Measurements from ENCODE around the gene PARD6G. TPM values are rescaled to one million over a fixed set of nuclear protein-coding genes. Genes with fewer than 3 reads are reported as not detected.
A peak's percentile ranks its signal among the peaks of the same experiment; 100 is the strongest.

PARD6G gene
- total RNA-seq, 1 donor from 2014 or later, result not detected

DNA sequence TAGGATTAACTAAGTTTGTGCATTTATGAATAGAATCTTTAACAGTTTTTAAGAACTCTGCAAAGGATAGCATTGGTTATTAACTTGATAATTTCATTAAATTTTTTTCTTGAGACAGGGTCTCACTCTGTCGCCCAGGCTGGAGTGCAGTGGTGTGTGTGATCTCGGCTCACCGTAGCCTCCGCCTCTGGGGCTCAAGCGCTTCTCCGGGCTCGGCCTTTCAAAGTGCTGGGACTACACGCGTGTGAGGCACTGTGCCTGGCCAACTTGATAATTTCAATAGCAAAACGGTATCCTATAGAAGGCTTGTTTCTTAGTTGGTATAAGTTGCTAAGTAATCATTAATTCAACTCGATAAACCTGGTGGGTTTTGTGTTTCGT, 100.3 kb downstream of the PARD6G start:
- TF ChIP-seq, protein P1, sequence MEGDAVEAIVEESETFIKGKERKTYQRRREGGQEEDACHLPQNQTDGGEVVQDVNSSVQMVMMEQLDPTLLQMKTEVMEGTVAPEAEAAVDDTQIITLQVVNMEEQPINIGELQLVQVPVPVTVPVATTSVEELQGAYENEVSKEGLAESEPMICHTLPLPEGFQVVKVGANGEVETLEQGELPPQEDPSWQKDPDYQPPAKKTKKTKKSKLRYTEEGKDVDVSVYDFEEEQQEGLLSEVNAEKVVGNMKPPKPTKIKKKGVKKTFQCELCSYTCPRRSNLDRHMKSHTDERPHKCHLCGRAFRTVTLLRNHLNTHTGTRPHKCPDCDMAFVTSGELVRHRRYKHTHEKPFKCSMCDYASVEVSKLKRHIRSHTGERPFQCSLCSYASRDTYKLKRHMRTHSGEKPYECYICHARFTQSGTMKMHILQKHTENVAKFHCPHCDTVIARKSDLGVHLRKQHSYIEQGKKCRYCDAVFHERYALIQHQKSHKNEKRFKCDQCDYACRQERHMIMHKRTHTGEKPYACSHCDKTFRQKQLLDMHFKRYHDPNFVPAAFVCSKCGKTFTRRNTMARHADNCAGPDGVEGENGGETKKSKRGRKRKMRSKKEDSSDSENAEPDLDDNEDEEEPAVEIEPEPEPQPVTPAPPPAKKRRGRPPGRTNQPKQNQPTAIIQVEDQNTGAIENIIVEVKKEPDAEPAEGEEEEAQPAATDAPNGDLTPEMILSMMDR (IDR thresholded peaks at IDR 0.05), result no peak
- H3K4me1 Mint-ChIP-seq, result peaks cover 20% of the 10 kb centered on the region
- DNase-seq (no peak), ATAC-seq (ENCODE audit: low read depth) (peak; percentile 15)
- ChIA-PET CTCF (interaction anchor here (1.3 kb wide), 2 partner anchors 8 to 12 kb away, joined by 3 to 5 read pairs; no protein-coding TSS in a partner anchor), POLR2A (interaction anchor here (1.0 to 1.6 kb wide), 3 partner anchors 37 to 114 kb away, joined by 4 to 9 read pairs (median 4); partner anchors contain the start of genes ADNP2 and RBFA)
- peak overlapping the region; percentile 90 for H3K4me3 Mint-ChIP-seq
- H3K27ac Mint-ChIP-seq, result no peak overlapping the region
- intact Hi-C loops (cut with micrococcal nuclease), result loop anchor here (1.0 to 10.0 kb wide), 4 partner anchors 39 to 622 kb away; partner anchors contain the start of genes RBFA and TXNL4A
- no peaks in the 10 kb centered on the region for H3K9me3 Mint-ChIP-seq
- H3K36me3 Mint-ChIP-seq (ENCODE audit: low read depth), result peaks cover 9% of the 10 kb centered on the region
- H3K27me3 Mint-ChIP-seq, result no peaks in the 10 kb centered on the region

DNA sequence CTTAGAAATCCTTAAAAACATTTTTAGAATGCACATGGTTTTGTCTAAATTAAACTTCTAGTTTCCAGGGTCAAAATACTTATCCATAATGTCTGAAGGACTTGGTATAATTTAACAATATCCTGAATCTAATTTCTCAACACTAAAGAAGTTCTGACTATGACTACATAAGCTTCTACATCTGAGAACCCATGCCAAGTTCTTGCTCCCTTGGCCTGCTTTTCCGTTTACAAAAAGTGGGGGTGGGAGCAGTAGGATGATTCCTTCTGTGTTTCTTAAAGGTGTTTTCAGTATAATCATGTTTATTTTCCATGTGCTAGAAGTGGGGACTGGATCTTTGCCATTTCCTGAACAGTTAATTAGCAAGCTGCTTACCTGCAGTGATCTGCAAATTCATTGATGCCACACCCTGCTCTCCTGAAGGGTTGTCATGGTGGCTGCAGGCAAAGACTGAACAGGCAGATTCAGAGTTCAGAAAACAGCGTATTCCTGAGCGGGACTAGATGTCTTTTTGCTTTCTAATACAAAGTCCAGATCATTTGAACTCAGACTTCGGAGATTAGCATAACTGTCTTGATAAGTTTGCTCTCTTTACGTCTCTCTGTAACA, 102.0 kb downstream of the PARD6G start:
- no peaks in the 10 kb centered on the region for H3K27me3 Mint-ChIP-seq
- H3K4me3 Mint-ChIP-seq, result no peak overlapping the region
- TF ChIP-seq, protein P1 (IDR thresholded peaks at IDR 0.05), result no peak
- no peaks in the 10 kb centered on the region for H3K9me3 Mint-ChIP-seq
- ChIA-PET CTCF (no interaction called here), POLR2A (no interaction called here)
- no peak for ATAC-seq (ENCODE audit: low read depth)
- DNase-seq, result no peak
- no peak overlapping the region for H3K27ac Mint-ChIP-seq
- intact Hi-C loops (cut with micrococcal nuclease), result loop anchor here (1.0 to 10.0 kb wide), 2 partner anchors 11 to 620 kb away; no protein-coding TSS in a partner anchor
- H3K36me3 Mint-ChIP-seq (ENCODE audit: low read depth), result peaks cover 14% of the 10 kb centered on the region
- peaks cover 15% of the 10 kb centered on the region for H3K4me1 Mint-ChIP-seq

DNA sequence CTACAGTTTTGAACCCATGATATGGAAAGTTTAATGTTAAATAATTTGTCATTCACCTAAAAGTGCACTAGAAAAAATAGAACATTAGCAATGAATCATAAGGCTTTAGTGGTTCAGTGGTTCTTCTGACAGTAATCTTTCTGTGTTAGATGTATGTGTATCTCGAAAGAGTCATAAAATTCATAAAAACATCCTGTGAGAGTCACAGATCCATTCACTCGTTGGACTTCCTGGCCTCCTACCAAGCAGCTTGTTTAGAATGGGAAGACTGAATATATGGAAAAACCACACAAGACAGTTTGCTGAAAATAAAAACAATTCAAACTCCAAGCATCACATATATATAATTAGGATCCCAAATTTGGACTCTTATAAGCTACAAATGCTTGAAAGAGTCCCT, 103.4 kb downstream of the PARD6G start:
- no peak for ATAC-seq (ENCODE audit: low read depth)
- H3K27ac Mint-ChIP-seq, result no peak overlapping the region
- no peak for DNase-seq
- H3K4me3 Mint-ChIP-seq, result no peak overlapping the region
- POLR2A ChIA-PET, result no interaction called here
- H3K36me3 Mint-ChIP-seq (ENCODE audit: low read depth), result peaks cover 22% of the 10 kb centered on the region
- TF ChIP-seq, protein P1 (IDR thresholded peaks at IDR 0.05), result no peak
- H3K27me3 Mint-ChIP-seq, result no peaks in the 10 kb centered on the region
- intact Hi-C loops (cut with micrococcal nuclease), result loop anchor here (10.0 kb wide), 1 partner anchor 619 kb away; no protein-coding TSS in a partner anchor
- no peaks in the 10 kb centered on the region for H3K9me3 Mint-ChIP-seq
- CTCF ChIA-PET, result interaction anchor here (1.4 kb wide), 1 partner anchor 15 kb away, joined by 6 read pairs; no protein-coding TSS in a partner anchor
- H3K4me1 Mint-ChIP-seq, result peaks cover 13% of the 10 kb centered on the region

DNA sequence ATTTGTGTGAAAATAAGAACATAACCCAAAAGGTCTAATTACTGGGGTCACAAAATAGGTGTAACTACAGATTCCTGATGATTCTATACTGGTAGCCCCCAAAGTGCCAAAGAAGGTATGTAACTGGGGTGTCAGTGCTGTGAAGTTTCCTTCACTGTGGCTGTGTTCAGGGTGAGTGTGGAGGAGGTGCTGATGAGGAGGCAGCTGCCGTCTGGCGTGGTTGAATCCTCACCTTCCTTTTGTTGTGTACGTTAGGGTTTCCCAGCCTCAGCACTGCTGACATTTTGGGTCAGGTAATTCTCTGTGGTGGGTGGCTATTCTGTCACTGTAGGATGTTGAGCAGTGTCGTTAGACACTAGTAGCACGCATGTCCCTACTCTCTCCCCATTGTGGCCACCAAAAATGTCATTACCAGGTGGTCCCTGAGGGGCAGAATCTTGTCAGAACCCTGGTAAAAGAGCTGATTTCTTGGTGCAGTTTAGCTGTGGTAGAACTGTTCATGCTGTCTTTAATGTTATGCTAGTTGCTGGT, 106.8 kb downstream of the PARD6G start:
- ATAC-seq (ENCODE audit: low read depth) (no peak), DNase-seq (no peak)
- TF ChIP-seq, protein P1 (IDR thresholded peaks at IDR 0.05), result no peak
- ChIA-PET CTCF (interaction anchor here (1.9 kb wide), 1 partner anchor 17 kb away, joined by 5 read pairs; no protein-coding TSS in a partner anchor), POLR2A (no interaction called here)
- intact Hi-C loops (cut with micrococcal nuclease), result loop anchor here (10.0 kb wide), 1 partner anchor 616 kb away; no protein-coding TSS in a partner anchor
- Mint-ChIP-seq H3K9me3 (no peaks in the 10 kb centered on the region), H3K36me3 (ENCODE audit: low read depth) (peaks cover 46% of the 10 kb centered on the region), H3K4me3 (no peak overlapping the region), H3K4me1 (peaks cover 2% of the 10 kb centered on the region), H3K27me3 (no peaks in the 10 kb centered on the region), H3K27ac (no peak overlapping the region)

DNA sequence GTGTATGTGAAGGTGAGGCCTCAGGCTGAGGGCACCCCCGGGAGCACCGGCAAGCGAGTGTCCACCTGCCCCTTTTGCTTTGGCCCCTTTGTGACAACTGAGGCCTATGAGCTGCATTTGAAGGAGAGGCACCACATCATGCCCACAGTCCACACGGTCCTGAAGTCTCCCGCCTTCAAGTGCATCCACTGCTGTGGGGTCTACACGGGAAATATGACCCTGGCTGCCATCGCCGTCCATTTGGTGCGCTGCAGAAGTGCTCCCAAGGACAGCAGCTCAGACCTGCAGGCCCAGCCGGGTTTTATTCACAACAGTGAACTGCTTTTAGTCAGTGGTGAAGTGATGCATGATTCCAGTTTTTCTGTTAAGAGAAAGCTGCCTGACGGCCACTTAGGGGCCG, 109.3 kb downstream of the PARD6G start:
- ATAC-seq (ENCODE audit: low read depth), result no peak
- intact Hi-C loops (cut with micrococcal nuclease), result no loop called here
- DNase-seq, result no peak
- POLR2A ChIA-PET, result no interaction called here
- Mint-ChIP-seq H3K4me3 (no peak overlapping the region), H3K27ac (no peak overlapping the region), H3K9me3 (no peaks in the 10 kb centered on the region), H3K36me3 (ENCODE audit: low read depth) (peaks cover 69% of the 10 kb centered on the region), H3K27me3 (no peaks in the 10 kb centered on the region), H3K4me1 (no peaks in the 10 kb centered on the region)
- TF ChIP-seq, protein P1 (IDR thresholded peaks at IDR 0.05), result no peak
- CTCF ChIA-PET, result no interaction called here
